Nephron progenitor cell (in vitro differentiated cells): ENCODE results near the gene ANKRD44.

Source experiments
- DNase-seq: peaks from one replicate; pipeline ENCODE4 v3.0.0; 2021
- H3K27ac Mint-ChIP-seq: 2 replicates; pipeline ENCODE4 v1.8.0; 2021; ENCODE audit warnings: mild to moderate bottlenecking, moderate library complexity, mixed read lengths
- H3K27me3 Mint-ChIP-seq: 2 replicates; pipeline ENCODE4 v1.8.0; 2021; ENCODE audit warnings: mild to moderate bottlenecking, low read depth, mixed read lengths; ENCODE audit not compliant: poor library complexity
- H3K36me3 Mint-ChIP-seq: 2 replicates; pipeline ENCODE4 v1.8.0; 2021; ENCODE audit warnings: low read depth, mixed read lengths
- H3K4me1 Mint-ChIP-seq: 2 replicates; pipeline ENCODE4 v1.8.0; 2021; ENCODE audit warnings: mixed read lengths
- H3K4me3 Mint-ChIP-seq: 2 replicates; pipeline ENCODE4 v1.8.0; 2021; ENCODE audit warnings: mild to moderate bottlenecking, moderate library complexity, mixed read lengths
- H3K9me3 Mint-ChIP-seq: 2 replicates; pipeline ENCODE4 v1.8.0; 2021; ENCODE audit warnings: mild to moderate bottlenecking, moderate library complexity, mixed read lengths
- CTCF ChIP-seq: fragments of 200-600 bp; sonication (generic); IDR thresholded peaks from 2 replicates; pipeline ENCODE4 v1.5.0; 2021; ENCODE audit warnings: antibody characterized with exemption

Gene ANKRD44

GRCh38 chr2:197179744-197180498 lies 130.7 kb downstream of the ANKRD44 start:
- H3K36me3 Mint-ChIP-seq, result no peaks in the 10 kb centered on the region
- no peak for TF ChIP-seq CTCF
- peak overlapping the region; percentile 26 for H3K27ac Mint-ChIP-seq
- H3K27me3 Mint-ChIP-seq, result peaks cover 7% of the 10 kb centered on the region
- peaks cover 41% of the 10 kb centered on the region for H3K4me1 Mint-ChIP-seq
- peak; percentile 29 for DNase-seq
- no peak overlapping the region for H3K4me3 Mint-ChIP-seq
- H3K9me3 Mint-ChIP-seq, result no peaks in the 10 kb centered on the region

- Mint-ChIP-seq H3K27ac (no peak overlapping the region), H3K4me1 (peaks cover 29% of the 10 kb centered on the region), H3K27me3 (peaks cover 9% of the 10 kb centered on the region), H3K9me3 (no peaks in the 10 kb centered on the region), H3K4me3 (no peak overlapping the region), H3K36me3 (no peaks in the 10 kb centered on the region)
- TF ChIP-seq CTCF, result no peak
- no peak for DNase-seq
Observed at GRCh38 chr2:197176522-197176921, 134.1 kb downstream of the ANKRD44 start.

- peaks cover 9% of the 10 kb centered on the region for H3K27me3 Mint-ChIP-seq
- H3K4me3 Mint-ChIP-seq, result no peak overlapping the region
- H3K4me1 Mint-ChIP-seq, result peaks cover 24% of the 10 kb centered on the region
- H3K27ac Mint-ChIP-seq, result no peak overlapping the region
- H3K9me3 Mint-ChIP-seq, result no peaks in the 10 kb centered on the region
- no peak for TF ChIP-seq CTCF
- H3K36me3 Mint-ChIP-seq, result no peaks in the 10 kb centered on the region
- no peak for DNase-seq
Observed at GRCh38 chr2:197174539-197175094, 136.0 kb downstream of the ANKRD44 start.

- no peak overlapping the region for H3K27ac Mint-ChIP-seq
- no peak for DNase-seq
Observed at GRCh38 chr2:197171582-197171981, 139.0 kb downstream of the ANKRD44 start.

GRCh38 chr2:197170208-197170607 lies 140.4 kb downstream of the ANKRD44 start:
- Mint-ChIP-seq H3K27ac (no peak overlapping the region), H3K27me3 (peaks cover 6% of the 10 kb centered on the region), H3K9me3 (no peaks in the 10 kb centered on the region), H3K4me3 (no peak overlapping the region), H3K36me3 (no peaks in the 10 kb centered on the region), H3K4me1 (peaks cover 27% of the 10 kb centered on the region)
- no peak for TF ChIP-seq CTCF
- no peak for DNase-seq

More at GRCh38 chr2:197171582-197171981, 139.0 kb downstream of the ANKRD44 start:
- no peak for TF ChIP-seq CTCF
- Mint-ChIP-seq H3K4me1 (peaks cover 24% of the 10 kb centered on the region), H3K4me3 (no peak overlapping the region), H3K9me3 (no peaks in the 10 kb centered on the region), H3K27me3 (peaks cover 6% of the 10 kb centered on the region), H3K36me3 (no peaks in the 10 kb centered on the region)

GRCh38 chr2:197168705-197169104 lies 141.9 kb downstream of the ANKRD44 start:
- Mint-ChIP-seq H3K36me3 (no peaks in the 10 kb centered on the region), H3K27me3 (peaks cover 6% of the 10 kb centered on the region)
- DNase-seq, result peak; percentile 71

More at GRCh38 chr2:197168705-197169104, 141.9 kb downstream of the ANKRD44 start:
- Mint-ChIP-seq H3K27ac (peak overlapping the region; percentile 18), H3K9me3 (no peaks in the 10 kb centered on the region), H3K4me1 (peaks cover 30% of the 10 kb centered on the region), H3K4me3 (no peak overlapping the region)
- peak; percentile 69 for TF ChIP-seq CTCF
